ENCODE measurements around the gene RENBP. TPM values are rescaled to one million over a fixed set of nuclear protein-coding genes. Genes with fewer than 3 reads are reported as not detected.

Gene RENBP
- total RNA-seq, 2 donors from 2014 or later, result 12.0 to 17.5 TPM

GRCh38 chrX:153955228-153955732 lies 10.8 kb upstream of the RENBP start:
- Mint-ChIP-seq H3K27ac (peak overlapping the region; percentile 55), H3K36me3 (ENCODE audit: low read depth) (peaks cover 87% of the 10 kb centered on the region), H3K9me3 (no peaks in the 10 kb centered on the region), H3K4me3 (no peak overlapping the region), H3K4me1 (no peaks in the 10 kb centered on the region), H3K27me3 (ENCODE audit: insufficient read depth) (no peaks in the 10 kb centered on the region)
- Histone ChIP-seq H3K27ac (ENCODE audit: low read depth, low read length) (no peak overlapping the region), H3K27me3 (ENCODE audit: control insufficient read depth, insufficient read depth, low read length, poor library complexity, severe bottlenecking) (no peaks in the 10 kb centered on the region), H3K9me3 (ENCODE audit: control insufficient read depth, low read length) (no peaks in the 10 kb centered on the region), H3K36me3 (ENCODE audit: control insufficient read depth, insufficient read depth, low read length) (peaks cover 38% of the 10 kb centered on the region), H3K9ac (ENCODE audit: extremely low read depth, low read length, poor library complexity, severe bottlenecking) (no peak overlapping the region), H3K4me3 (ENCODE audit: low read length) (no peak overlapping the region), H3K4me1 (ENCODE audit: control insufficient read depth, insufficient read depth, low read length) (no peaks in the 10 kb centered on the region)
- DNase-seq, result no peak
- 92 to 100% methylated on average over 1 to 12 of the region's 12 CpGs for WGBS, 2 experiments (ENCODE audit: insufficient coverage in 1 of 2, insufficient read length in 1 of 2)
- TF ChIP-seq CTCF (conservative IDR thresholded peaks at IDR 0.05), result no peak

- Histone ChIP-seq H3K9ac (ENCODE audit: extremely low read depth, low read length, poor library complexity, severe bottlenecking) (no peak overlapping the region), H3K4me3 (ENCODE audit: low read length) (no peak overlapping the region), H3K27me3 (ENCODE audit: control insufficient read depth, insufficient read depth, low read length, poor library complexity, severe bottlenecking) (no peaks in the 10 kb centered on the region), H3K9me3 (ENCODE audit: control insufficient read depth, low read length) (no peaks in the 10 kb centered on the region), H3K27ac (ENCODE audit: low read depth, low read length) (no peak overlapping the region), H3K36me3 (ENCODE audit: control insufficient read depth, insufficient read depth, low read length) (peaks cover 35% of the 10 kb centered on the region), H3K4me1 (ENCODE audit: control insufficient read depth, insufficient read depth, low read length) (no peaks in the 10 kb centered on the region)
- Mint-ChIP-seq H3K4me3 (no peak overlapping the region), H3K4me1 (no peaks in the 10 kb centered on the region), H3K27ac (no peak overlapping the region), H3K27me3 (ENCODE audit: insufficient read depth) (no peaks in the 10 kb centered on the region), H3K36me3 (ENCODE audit: low read depth) (peaks cover 87% of the 10 kb centered on the region), H3K9me3 (no peaks in the 10 kb centered on the region)
- WGBS, 2 experiments (ENCODE audit: insufficient coverage in 1 of 2, insufficient read length in 1 of 2), result 97 to 100% methylated on average over 2 to 43 of the region's 44 CpGs
- DNase-seq, result no peak
- TF ChIP-seq CTCF (conservative IDR thresholded peaks at IDR 0.05), result no peak
Observed at GRCh38 chrX:153954558-153955227, 10.2 kb upstream of the RENBP start.

- WGBS, 2 experiments (ENCODE audit: insufficient coverage in 1 of 2, insufficient read length in 1 of 2), result 94 to 100% methylated on average over 1 to 33 of the region's 33 CpGs
- peaks cover 87% of the 10 kb centered on the region for H3K36me3 Mint-ChIP-seq (ENCODE audit: low read depth)
Observed at GRCh38 chrX:153953892-153954557, 9.6 kb upstream of the RENBP start.

More at GRCh38 chrX:153953892-153954557, 9.6 kb upstream of the RENBP start:
- Mint-ChIP-seq H3K4me1 (no peaks in the 10 kb centered on the region), H3K27me3 (ENCODE audit: insufficient read depth) (no peaks in the 10 kb centered on the region), H3K4me3 (no peak overlapping the region), H3K27ac (no peak overlapping the region), H3K9me3 (no peaks in the 10 kb centered on the region)
- Histone ChIP-seq H3K27ac (ENCODE audit: low read depth, low read length) (no peak overlapping the region), H3K27me3 (ENCODE audit: control insufficient read depth, insufficient read depth, low read length, poor library complexity, severe bottlenecking) (no peaks in the 10 kb centered on the region), H3K4me3 (ENCODE audit: low read length) (no peak overlapping the region), H3K36me3 (ENCODE audit: control insufficient read depth, insufficient read depth, low read length) (peaks cover 30% of the 10 kb centered on the region), H3K9me3 (ENCODE audit: control insufficient read depth, low read length) (no peaks in the 10 kb centered on the region), H3K9ac (ENCODE audit: extremely low read depth, low read length, poor library complexity, severe bottlenecking) (no peak overlapping the region), H3K4me1 (ENCODE audit: control insufficient read depth, insufficient read depth, low read length) (no peaks in the 10 kb centered on the region)
- peak; percentile 44 for TF ChIP-seq CTCF (conservative IDR thresholded peaks at IDR 0.05)
- DNase-seq, result no peak
